Activated CD4-positive, CD25-positive, alpha-beta regulatory T cell treated with anti-CD3 and anti-CD28 coated beads, Interleukin-2, amount 50 U/mL, for 24 hours (primary cell): ENCODE results near the gene CRKL.
"Not testable (repeated sequence)": the region's sequence is repeated elsewhere in the genome, so short reads cannot be mapped to it uniquely, and the experiment has no call there.

ENCODE experiments used
- ATAC-seq, 2 donors: fragments of 150-1000 bp; cut with Tn5 transposase; one replicate each; pipeline ENCODE4 v1.10.0; 2021; ENCODE audit warnings: mild to moderate bottlenecking in 1 of 2, moderate library complexity in 1 of 2

The CRKL gene

DNA sequence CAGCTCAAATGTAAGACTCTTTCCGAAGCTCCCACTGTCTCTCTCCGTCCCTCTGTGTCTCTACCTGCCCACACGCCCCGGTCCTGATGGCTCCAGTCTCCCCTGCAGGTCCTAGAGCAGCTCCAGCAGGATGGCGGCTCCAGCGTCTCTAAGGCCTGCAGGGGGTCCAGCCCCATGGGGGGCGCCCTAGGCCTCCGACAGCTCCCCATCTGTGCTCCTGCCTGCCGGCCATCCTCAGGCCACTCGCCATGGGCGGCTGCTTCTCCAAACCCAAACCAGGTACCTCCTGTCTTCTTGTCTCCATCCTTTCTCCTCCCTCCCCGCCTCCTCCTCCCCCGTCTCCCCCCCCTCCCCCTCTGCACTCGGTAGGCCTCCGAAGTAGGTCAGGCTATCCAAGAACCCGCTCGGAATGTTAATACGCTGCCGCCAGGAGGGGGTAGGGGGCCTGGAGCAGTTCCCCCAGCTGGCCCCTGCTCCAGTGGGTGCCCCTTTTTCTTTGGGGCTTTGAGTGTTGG is 50.5 kb downstream of the CRKL start:
- no peak for ATAC-seq

GRCh38 chr22:20968281-20968977 is 51.2 kb downstream of the CRKL start:
- no peak for ATAC-seq

GRCh38 chr22:20970939-20971657 is 53.9 kb downstream of the CRKL start:
- ATAC-seq = no peak

DNA sequence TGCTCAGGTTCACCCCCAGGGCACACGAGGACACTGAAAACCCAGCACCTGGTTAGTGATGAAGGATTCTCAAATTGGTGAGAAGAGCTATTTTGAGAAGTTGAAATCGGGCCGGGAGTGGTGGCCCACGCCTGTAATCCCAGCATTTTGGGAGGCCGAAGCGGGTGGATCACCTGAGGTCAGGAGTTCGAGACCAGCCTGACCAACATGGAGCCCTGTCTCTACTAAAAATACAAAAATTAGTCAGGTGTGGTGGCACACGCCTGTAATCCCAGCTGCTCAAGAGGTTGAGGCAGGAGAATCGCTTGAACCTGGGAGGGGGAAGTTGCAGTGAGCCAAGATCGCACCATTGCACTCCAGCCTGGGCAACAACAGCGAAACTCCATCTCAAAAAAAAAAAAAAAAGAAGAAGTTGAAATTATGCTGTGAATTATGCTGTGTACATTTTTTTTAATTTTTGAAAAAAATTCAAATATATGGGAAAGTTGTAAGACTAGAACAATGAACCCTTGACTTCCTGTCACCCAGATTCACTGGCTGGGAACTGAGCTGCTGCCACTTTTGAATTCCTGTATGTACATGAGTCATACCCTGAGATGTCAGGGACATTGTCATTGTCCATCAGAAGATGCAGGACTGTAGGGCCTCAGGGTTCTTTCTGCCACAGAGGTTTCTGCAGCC is 54.9 kb downstream of the CRKL start:
- ATAC-seq = not testable (repeated sequence)

DNA sequence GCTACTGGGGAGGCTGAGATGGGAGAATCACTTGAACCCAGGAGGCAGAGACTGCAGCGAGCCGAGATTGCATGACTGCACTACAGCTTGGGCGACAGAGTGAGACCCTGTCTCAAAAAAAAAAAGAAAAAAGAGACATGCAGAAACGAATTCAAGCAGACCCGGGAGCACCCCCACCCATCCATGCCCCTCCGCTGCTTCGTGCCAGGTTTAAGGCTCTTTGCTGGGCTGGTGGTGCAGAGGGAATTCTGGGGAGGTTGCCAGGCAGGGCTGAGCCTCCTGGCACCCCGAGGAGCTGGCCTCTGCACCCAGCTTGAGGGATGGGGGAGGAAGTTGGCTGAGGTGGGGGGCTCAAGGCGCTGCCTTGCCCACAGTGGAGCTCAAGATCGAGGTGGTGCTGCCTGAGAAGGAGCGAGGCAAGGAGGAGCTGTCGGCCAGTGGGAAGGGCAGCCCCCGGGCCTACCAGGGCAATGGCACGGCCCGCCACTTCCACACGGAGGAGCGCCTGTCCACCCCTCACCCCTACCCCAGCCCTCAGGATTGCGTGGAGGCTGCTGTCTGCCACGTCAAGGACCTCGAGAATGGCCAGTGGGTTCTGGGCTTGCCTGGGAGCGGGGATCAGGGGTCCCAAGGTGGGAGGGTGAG is 55.8 kb downstream of the CRKL start:
- no peak for ATAC-seq

GRCh38 chr22:20973634-20974286 is 56.6 kb downstream of the CRKL start:
- no peak for ATAC-seq

GRCh38 chr22:20974336-20974955 is 57.2 kb downstream of the CRKL start:
- no peak for ATAC-seq

DNA sequence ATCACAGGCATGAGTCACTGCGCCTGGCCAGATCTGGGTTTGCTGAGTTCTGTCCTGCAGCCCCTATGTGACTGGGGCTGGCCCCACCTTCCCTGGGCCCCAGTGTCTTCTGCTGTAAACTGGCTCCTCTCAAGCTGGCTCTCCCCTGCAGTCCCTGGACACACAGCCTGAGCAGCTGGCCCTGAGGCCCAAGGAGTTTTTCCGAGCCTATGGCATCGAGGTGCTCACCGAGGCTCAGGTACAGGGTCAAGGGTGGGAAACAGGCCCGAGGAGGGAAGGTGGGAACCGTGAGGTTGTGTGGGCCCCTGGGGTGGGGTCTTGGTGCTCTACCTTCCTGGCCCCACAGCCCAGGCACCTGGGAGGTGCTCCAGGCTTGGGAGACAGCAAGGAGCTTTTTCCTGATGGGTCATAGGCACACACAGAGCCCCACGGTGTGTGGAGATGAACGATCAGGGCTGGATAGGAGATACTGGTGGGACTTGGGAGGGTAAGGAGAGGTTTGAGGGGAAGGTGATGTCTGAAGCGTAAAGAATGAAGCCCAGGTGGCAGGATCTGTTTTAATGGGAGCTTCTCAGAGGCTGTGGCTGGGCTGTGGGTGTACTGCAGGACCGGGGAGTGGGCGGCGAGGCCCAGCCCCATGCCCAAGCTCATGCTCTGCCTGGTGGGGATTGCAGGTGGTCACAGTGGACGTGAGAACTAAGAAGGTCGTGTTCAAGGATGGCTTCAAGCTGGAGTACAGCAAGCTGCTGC is 58.5 kb downstream of the CRKL start:
- ATAC-seq = no peak

- ATAC-seq = no peak
Observed at GRCh38 chr22:20976291-20976877, 59.2 kb downstream of the CRKL start.

- no peak for ATAC-seq
Observed at GRCh38 chr22:20977019-20977418, 59.8 kb downstream of the CRKL start.

DNA sequence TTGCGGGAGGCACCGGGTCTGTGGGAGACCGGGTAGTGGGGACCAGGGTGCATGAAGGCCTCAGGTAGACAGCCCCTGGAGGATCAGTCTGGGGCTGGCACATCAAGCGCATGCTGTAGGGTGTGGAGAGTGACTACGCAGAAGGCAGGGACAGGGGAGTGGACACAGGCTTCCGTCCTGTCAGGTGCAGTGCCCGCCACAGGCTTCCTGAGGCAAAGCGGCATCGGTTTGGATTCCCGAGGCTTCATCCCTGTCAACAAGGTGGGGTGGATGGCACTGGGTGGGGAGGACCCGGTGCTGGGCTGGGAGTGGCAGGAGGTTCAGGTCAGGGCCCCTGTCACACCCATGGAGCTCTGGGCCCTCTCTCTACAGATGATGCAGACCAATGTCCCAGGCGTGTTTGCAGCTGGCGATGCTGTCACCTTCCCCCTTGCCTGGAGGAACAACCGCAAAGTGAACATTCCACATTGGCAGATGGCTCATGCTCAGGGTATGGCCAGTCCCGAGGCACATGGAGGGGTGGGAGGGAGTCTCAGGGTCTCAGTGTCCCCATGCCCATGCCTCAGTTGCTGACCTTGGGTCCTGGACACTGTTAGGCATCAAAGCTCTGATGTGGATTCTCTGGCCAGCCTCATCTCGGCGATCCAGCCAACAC is 60.4 kb downstream of the CRKL start:
- no peak for ATAC-seq

- ATAC-seq = no peak
Observed at GRCh38 chr22:20978419-20978818, 61.2 kb downstream of the CRKL start.

DNA sequence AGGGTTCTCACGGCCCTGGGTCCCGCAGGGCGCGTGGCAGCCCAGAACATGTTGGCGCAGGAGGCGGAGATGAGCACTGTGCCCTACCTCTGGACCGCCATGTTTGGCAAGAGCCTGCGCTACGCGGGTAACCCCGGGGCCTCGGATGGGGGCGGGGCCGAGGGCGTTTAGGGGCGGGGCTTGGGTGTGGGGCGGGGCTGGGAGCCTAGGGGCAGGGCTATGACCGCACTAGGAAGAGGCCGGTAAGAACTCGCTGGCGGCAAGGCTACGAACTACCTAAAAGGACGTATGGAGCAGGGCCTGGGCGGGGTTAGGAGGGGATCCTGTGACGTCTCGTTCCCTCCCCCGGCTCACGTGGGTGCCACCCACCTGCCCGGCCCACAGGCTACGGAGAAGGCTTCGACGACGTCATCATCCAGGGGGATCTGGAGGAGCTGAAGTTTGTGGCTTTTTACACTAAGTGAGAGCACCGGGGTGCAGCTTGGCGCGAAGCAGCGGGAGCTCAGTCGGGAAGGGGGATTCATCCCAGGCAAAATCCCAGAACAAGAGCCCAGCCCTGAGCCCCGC is 62.1 kb downstream of the CRKL start:
- ATAC-seq = peak; percentile 57 to 63

GRCh38 chr22:20979940-20980453 is 62.8 kb downstream of the CRKL start:
- no peak for ATAC-seq

- no peak for ATAC-seq
Observed at GRCh38 chr22:20980523-20980922, 63.3 kb downstream of the CRKL start.

- ATAC-seq = no peak
Observed at GRCh38 chr22:20980938-20981722, 63.9 kb downstream of the CRKL start.

DNA sequence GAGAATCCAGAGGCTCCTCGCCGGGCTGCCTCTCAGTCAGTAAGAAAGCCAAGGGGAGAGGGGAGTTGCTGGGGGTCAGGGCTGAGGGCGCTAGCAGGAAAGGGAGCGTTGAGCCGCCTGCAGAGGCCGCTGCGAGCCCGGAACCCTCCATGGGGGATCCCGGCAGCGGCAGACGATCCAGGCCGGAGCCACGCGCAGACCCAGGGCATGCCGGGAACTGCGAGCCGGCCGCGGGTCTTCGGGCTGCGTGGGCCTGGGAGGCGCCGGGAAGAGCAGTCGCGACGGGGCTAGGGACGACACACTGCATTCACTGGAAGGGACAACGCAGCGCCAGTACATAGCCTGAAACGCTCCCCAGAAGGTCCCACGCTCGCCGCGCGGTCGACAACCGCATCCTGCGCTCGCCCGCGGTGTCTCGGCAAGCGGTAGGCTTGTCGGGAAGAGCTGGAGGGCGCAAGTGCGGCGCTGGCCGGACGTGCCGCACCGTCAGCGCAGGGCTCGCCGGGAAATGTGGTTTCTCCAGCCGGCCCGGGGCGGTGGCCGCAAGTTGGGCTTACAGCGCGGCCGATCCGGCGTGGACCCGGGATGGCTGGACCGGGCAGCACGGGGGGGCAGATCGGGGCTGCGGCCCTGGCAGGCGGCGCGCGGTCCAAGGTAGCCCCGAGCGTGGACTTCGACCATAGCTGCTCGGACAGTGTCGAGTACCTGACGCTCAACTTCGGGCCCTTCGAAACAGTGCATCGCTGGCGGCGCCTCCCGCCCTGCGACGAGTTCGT is 64.8 kb downstream of the CRKL start, which contains the start of gene LZTR1:
TSS of gene LZTR1 (plus strand) at position 511 of the 776 bp plus-strand sequence. CDS start at position 586, 75 bp downstream.
- peak; percentile 88 for ATAC-seq

- peak in 1 of 2 donors; percentile 2 for ATAC-seq
Observed at GRCh38 chr22:20982563-20982882, 65.3 kb downstream of the CRKL start.
